COR-L47 (cell line): ENCODE results near the gene MBOAT7.
"Not testable (repeated sequence)": the region's sequence is repeated elsewhere in the genome, so short reads cannot be mapped to it uniquely, and the experiment has no call there.

ENCODE experiments used
- DNase-seq: peaks from one replicate; lab custom pipeline; 2025; lab: John Stamatoyannopoulos, UW

MBOAT7 gene

GRCh38 chr19:54189145-54189734, at the start of gene MBOAT7:
MBOAT7 (minus strand) TSS chr19:54189580; CDS start chr19:54188508, 1,072 bp downstream.
- DNase-seq, result peak; percentile 88

GRCh38 chr19:54233941-54234340, 44.6 kb upstream of the MBOAT7 start:
- DNase-seq, result no peak

GRCh38 chr19:54231077-54231931, 41.9 kb upstream of the MBOAT7 start:
- DNase-seq, result peak; percentile 79

GRCh38 chr19:54230031-54230430, 40.7 kb upstream of the MBOAT7 start:
- no peak for DNase-seq

- DNase-seq, result no peak
These were observed 39.8 kb upstream of the MBOAT7 start for GRCh38 chr19:54229146-54229545.

- not testable (repeated sequence) for DNase-seq
These were observed 35.2 kb upstream of the MBOAT7 start for GRCh38 chr19:54224619-54225018.

GRCh38 chr19:54223937-54224281, 34.5 kb upstream of the MBOAT7 start:
- DNase-seq, result not testable (repeated sequence)

- DNase-seq, result not testable (repeated sequence)
These were observed 34.0 kb upstream of the MBOAT7 start for GRCh38 chr19:54223277-54223936.

GRCh38 chr19:54222474-54223276, 33.3 kb upstream of the MBOAT7 start, which contains the start of gene LILRB3:
LILRB3 (minus strand) TSS chr19:54223007; CDS start chr19:54222976, 31 bp downstream.
- not testable (repeated sequence) for DNase-seq

GRCh38 chr19:54221947-54222346, 32.6 kb upstream of the MBOAT7 start:
- not testable (repeated sequence) for DNase-seq

- not testable (repeated sequence) for DNase-seq
These were observed 30.3 kb upstream of the MBOAT7 start for GRCh38 chr19:54219702-54220101.

- no peak for DNase-seq
These were observed 29.7 kb upstream of the MBOAT7 start for GRCh38 chr19:54218960-54219661.

- DNase-seq, result no peak
These were observed 28.9 kb upstream of the MBOAT7 start for GRCh38 chr19:54218259-54218658.

- DNase-seq, result not testable (repeated sequence)
These were observed 28.3 kb upstream of the MBOAT7 start for GRCh38 chr19:54217517-54218247.

- DNase-seq, result no peak
These were observed 27.5 kb upstream of the MBOAT7 start for GRCh38 chr19:54216869-54217268.

GRCh38 chr19:54214734-54215133, 25.4 kb upstream of the MBOAT7 start:
- not testable (repeated sequence) for DNase-seq

GRCh38 chr19:54214217-54214616, 24.8 kb upstream of the MBOAT7 start:
- DNase-seq, result not testable (repeated sequence)

GRCh38 chr19:54211235-54211634, 21.9 kb upstream of the MBOAT7 start:
- DNase-seq, result no peak

GRCh38 chr19:54209811-54210494, 20.6 kb upstream of the MBOAT7 start:
- DNase-seq, result peak; percentile 92
